Epithelial cell of prostate (primary cell): Measurements from ENCODE around the gene TSHZ2.
"Not testable (repeated sequence)": the region's sequence is repeated elsewhere in the genome, so short reads cannot be mapped to it uniquely, and the experiment has no call there.

Experiments used
- DNase-seq: peaks from one replicate; pipeline ENCODE4 v3.0.0-alpha.2; 2011; ENCODE audit warnings: low read depth, low spot score
- H3K27ac ChIP-seq: fragments of 450-650 bp; 2 replicates; pipeline ENCODE4 v1.5.1; 2017; ENCODE audit warnings: mild to moderate bottlenecking

The TSHZ2 gene

GRCh38 chr20:53345536-53346334 lies 373.6 kb downstream of the TSHZ2 start:
- no peak overlapping the region for H3K27ac ChIP-seq
- no peak for DNase-seq

- no peak for DNase-seq
- H3K27ac ChIP-seq: no peak overlapping the region
Observed at GRCh38 chr20:53346335-53346648, 374.1 kb downstream of the TSHZ2 start.

- no peak for DNase-seq
- no peak overlapping the region for H3K27ac ChIP-seq
Observed at GRCh38 chr20:53349730-53350129, 377.6 kb downstream of the TSHZ2 start.

- no peak overlapping the region for H3K27ac ChIP-seq
- DNase-seq: no peak
Observed at GRCh38 chr20:53352727-53353440, 380.7 kb downstream of the TSHZ2 start.

GRCh38 chr20:53354314-53354713 lies 382.2 kb downstream of the TSHZ2 start:
- DNase-seq: no peak
- H3K27ac ChIP-seq: no peak overlapping the region

GRCh38 chr20:53355790-53356189 lies 383.6 kb downstream of the TSHZ2 start:
- H3K27ac ChIP-seq: no peak overlapping the region
- no peak for DNase-seq

DNA sequence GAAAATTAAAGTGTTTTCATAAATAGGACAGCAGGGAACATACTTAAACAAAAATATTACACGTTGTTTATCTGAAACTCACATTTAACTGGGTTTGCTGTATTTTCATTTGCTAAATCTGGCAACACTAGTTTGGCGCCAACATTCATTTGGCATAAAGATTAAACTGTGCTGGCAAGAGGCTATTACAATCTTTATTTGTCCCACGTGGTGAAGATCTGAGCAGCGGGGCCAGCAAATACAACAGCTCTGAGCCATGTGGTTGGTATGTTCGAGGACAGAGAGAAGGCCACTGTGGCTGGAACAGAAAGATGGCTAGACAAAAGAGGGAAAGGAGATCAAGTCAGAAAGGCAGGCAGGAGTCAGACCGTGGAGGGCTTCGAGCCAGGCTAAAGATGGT lies 387.3 kb downstream of the TSHZ2 start:
- H3K27ac ChIP-seq: no peak overlapping the region
- DNase-seq: no peak

DNA sequence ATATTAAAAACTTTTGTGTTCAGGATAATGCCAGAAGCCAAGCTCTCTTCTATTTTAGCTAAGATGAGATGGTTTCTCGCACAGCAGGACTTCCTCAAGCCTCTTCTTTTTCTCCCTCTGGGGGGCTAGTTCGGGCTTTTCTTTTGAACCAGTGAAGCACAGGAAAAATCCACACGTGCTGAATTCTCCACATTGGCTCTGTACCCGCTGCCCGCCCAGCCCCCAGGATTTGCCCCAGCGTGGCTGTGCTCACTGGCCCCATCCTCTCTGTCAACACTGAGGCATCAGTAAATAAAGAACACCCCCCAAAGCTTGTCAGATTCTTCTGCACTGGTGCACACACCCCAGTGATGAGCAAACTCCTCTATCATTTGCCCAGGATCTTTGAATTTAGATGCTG lies 388.7 kb downstream of the TSHZ2 start:
- no peak for DNase-seq
- no peak overlapping the region for H3K27ac ChIP-seq

- DNase-seq: no peak
- no peak overlapping the region for H3K27ac ChIP-seq
Observed at GRCh38 chr20:53362736-53363135, 390.6 kb downstream of the TSHZ2 start.

- H3K27ac ChIP-seq: no peak overlapping the region
- no peak for DNase-seq
Observed at GRCh38 chr20:53364646-53365045, 392.5 kb downstream of the TSHZ2 start.

GRCh38 chr20:53365076-53365475 lies 392.9 kb downstream of the TSHZ2 start:
- H3K27ac ChIP-seq: no peak overlapping the region
- DNase-seq: no peak

- no peak overlapping the region for H3K27ac ChIP-seq
- no peak for DNase-seq
Observed at GRCh38 chr20:53365539-53366075, 393.4 kb downstream of the TSHZ2 start.

- not testable (repeated sequence) for H3K27ac ChIP-seq, DNase-seq
Observed at GRCh38 chr20:53366928-53367327, 394.8 kb downstream of the TSHZ2 start.

GRCh38 chr20:53369871-53370270 lies 397.7 kb downstream of the TSHZ2 start:
- DNase-seq: no peak
- H3K27ac ChIP-seq: no peak overlapping the region

- no peak for DNase-seq
- H3K27ac ChIP-seq: no peak overlapping the region
Observed at GRCh38 chr20:53370345-53370961, 398.3 kb downstream of the TSHZ2 start.

- H3K27ac ChIP-seq: no peak overlapping the region
- DNase-seq: no peak
Observed at GRCh38 chr20:53371216-53371615, 399.1 kb downstream of the TSHZ2 start.

GRCh38 chr20:53376021-53376420 lies 403.9 kb downstream of the TSHZ2 start:
- DNase-seq: no peak
- no peak overlapping the region for H3K27ac ChIP-seq

DNA sequence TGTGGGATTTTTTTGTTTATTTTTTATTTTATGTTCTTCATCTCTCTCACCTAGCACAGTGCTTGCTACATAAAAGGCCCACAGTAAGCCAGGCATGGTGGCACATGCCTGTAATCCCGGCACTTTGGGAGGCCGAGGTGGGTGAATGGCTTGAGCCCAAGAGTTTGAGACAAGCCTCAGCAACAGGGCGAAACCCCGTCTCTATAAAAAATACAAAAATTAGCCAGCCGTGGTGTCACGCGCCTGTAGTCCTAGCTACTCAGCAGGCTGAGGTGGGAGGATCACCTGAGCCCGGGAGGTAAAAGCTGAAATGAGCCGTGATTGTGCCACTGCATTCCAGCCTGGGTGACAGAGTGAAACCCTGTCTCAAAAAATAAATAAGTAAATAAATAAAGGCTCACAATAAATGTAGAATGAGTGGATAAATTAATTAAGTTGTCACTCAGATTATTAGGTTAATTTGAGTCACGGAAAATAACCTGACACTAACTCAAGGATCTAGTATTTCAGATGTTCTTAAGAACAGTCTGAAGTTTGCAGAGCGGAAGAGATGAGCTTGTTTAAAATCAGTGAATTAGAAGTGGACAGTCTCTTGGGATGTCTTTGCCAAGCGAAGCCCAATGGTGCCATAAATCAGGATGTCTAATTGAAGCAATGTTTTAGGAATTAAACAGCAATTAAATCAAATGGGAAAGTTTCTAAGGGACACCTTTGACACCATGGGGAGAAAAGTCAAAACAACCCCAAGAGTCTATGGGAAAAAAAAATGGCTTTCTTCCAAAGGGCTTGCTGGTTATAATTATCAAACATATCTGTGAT lies 407.1 kb downstream of the TSHZ2 start:
- H3K27ac ChIP-seq: no peak overlapping the region
- no peak for DNase-seq

GRCh38 chr20:53379833-53380120 lies 407.6 kb downstream of the TSHZ2 start:
- H3K27ac ChIP-seq: no peak overlapping the region
- DNase-seq: no peak

- no peak for DNase-seq
- no peak overlapping the region for H3K27ac ChIP-seq
Observed at GRCh38 chr20:53381568-53382262, 409.6 kb downstream of the TSHZ2 start.
